HepG2 (cell line): ENCODE measurements around the gene PCBP4. TPM values are rescaled to one million over a fixed set of nuclear protein-coding genes. Genes with fewer than 3 reads are reported as not detected.
A peak's percentile ranks its signal among the peaks of the same experiment; 100 is the strongest.

Source experiments
- CEBPB ChIP-seq: IDR thresholded peaks from 2 replicates; pipeline ENCODE4 v1.6.1; 2011; ENCODE audit warnings: low read depth, low read length, improper control_type of control experiment, borderline replicate concordance
- CHD4 ChIP-seq: fragments of 200-600 bp; sonication (generic); IDR thresholded peaks from 2 replicates; pipeline ENCODE4 v1.7.0; 2017; ENCODE audit warnings: mild to moderate bottlenecking, low read length, borderline replicate concordance
- CSRNP2 ChIP-seq: sonication (generic); formaldehyde crosslinking; conservative IDR thresholded peaks from 2 replicates; pipeline ENCODE4 v1.8.0; 2022; ENCODE audit warnings: low read depth, missing genetic modification reagents
- ETV6 ChIP-seq: sonication (generic); formaldehyde crosslinking; conservative IDR thresholded peaks from 2 replicates; pipeline ENCODE4 v1.4.0; 2020; ENCODE audit warnings: missing genetic modification reagents
- HBP1 ChIP-seq: IDR thresholded peaks from 2 replicates; pipeline ENCODE4 v1.6.1; 2016; ENCODE audit warnings: low read depth, control low read depth
- HDAC2 ChIP-seq: sonication (generic); formaldehyde crosslinking; IDR thresholded peaks from 2 replicates; pipeline ENCODE4 v1.4.0; 2020; ENCODE audit warnings: missing genetic modification reagents
- HDAC6 ChIP-seq: fragments of 200-600 bp; sonication (generic); IDR thresholded peaks from 2 replicates; pipeline ENCODE4 v1.7.0; 2017; ENCODE audit warnings: mild to moderate bottlenecking, antibody characterized with exemption, low read length, low read depth
- HOMEZ ChIP-seq: IDR thresholded peaks from 2 replicates; pipeline ENCODE4 v1.6.1; 2016; ENCODE audit warnings: low read depth
- IRF1 ChIP-seq: sonication (generic); formaldehyde crosslinking; IDR thresholded peaks from 2 replicates; pipeline ENCODE4 v1.4.0; 2020; ENCODE audit warnings: low read depth, mild to moderate bottlenecking, missing genetic modification reagents
- IRF9 ChIP-seq: sonication (generic); formaldehyde crosslinking; IDR thresholded peaks from 2 replicates; pipeline ENCODE4 v1.8.0; 2022; ENCODE audit warnings: missing genetic modification reagents, mild to moderate bottlenecking, borderline replicate concordance
- MEF2D ChIP-seq: sonication (generic); formaldehyde crosslinking; IDR thresholded peaks from 2 replicates; pipeline ENCODE4 v1.5.1; 2020; ENCODE audit warnings: mild to moderate bottlenecking, missing genetic modification reagents
- SKIL ChIP-seq: sonication (generic); formaldehyde crosslinking; IDR thresholded peaks from 2 replicates; pipeline ENCODE4 v1.8.0; 2022; ENCODE audit warnings: missing genetic modification reagents, mild to moderate bottlenecking, moderate library complexity, borderline replicate concordance
- SNRNP70 ChIP-seq: fragments of 200-400 bp; formaldehyde crosslinking; IDR thresholded peaks from 2 replicates; pipeline ENCODE4 v1.6.1; 2017; ENCODE audit warnings: mild to moderate bottlenecking, low read depth, low read length, moderate library complexity
- THAP11 ChIP-seq: IDR thresholded peaks from 2 replicates; pipeline ENCODE4 v1.6.1; 2016; ENCODE audit warnings: missing biosample characterization, missing genetic modification reagents
- ZBTB1 ChIP-seq: sonication (generic); formaldehyde crosslinking; IDR thresholded peaks from 2 replicates; pipeline ENCODE4 v1.4.0; 2020; ENCODE audit warnings: missing genetic modification reagents, borderline replicate concordance
- ZNF207 ChIP-seq: fragments of 450-650 bp; IDR thresholded peaks from 2 replicates; pipeline ENCODE4 v1.6.1; 2016; ENCODE audit warnings: antibody characterized with exemption, borderline replicate concordance
- ZNF431 ChIP-seq: sonication (generic); formaldehyde crosslinking; IDR thresholded peaks from 2 replicates; pipeline ENCODE4 v1.9.0; 2022; ENCODE audit warnings: missing genetic modification reagents, low read depth, mild to moderate bottlenecking, borderline replicate concordance
- ZNF749 ChIP-seq: sonication (generic); formaldehyde crosslinking; IDR thresholded peaks from 2 replicates; pipeline ENCODE4 v1.8.0; 2022; ENCODE audit warnings: mild to moderate bottlenecking, missing genetic modification reagents, moderate library complexity, borderline replicate concordance
- ZNF768 ChIP-seq: sonication (generic); formaldehyde crosslinking; IDR thresholded peaks from 2 replicates; pipeline ENCODE4 v1.4.0; 2020; ENCODE audit warnings: missing genetic modification reagents
- ZNF790 ChIP-seq: sonication (generic); formaldehyde crosslinking; IDR thresholded peaks from 2 replicates; pipeline ENCODE4 v1.8.0; 2022; ENCODE audit warnings: missing genetic modification reagents, mild to moderate bottlenecking, borderline replicate concordance
- ZNF792 ChIP-seq: IDR thresholded peaks from 2 replicates; pipeline ENCODE4 v1.6.1; 2016
- polyA plus RNA-seq, 8 experiments: library from polyadenylated mRNA; depleted of rRNA in 3 of 8; stranded (reverse) in 7 of 8; unstranded in 1 of 8; fragments of >200 nt; fragmentation: Illumina TruSeq in 4 of 8; extraction: Trizol in 4 of 8; gene quantifications; 2 replicates each; pipeline versions ENCODE4 v1.2.1 to v1.2.3, GENCODE V29; 2011 to 2016; ENCODE audit warnings: low read depth in 4 of 8, missing spikeins in 1 of 8, mixed read lengths in 1 of 8; ENCODE audit not compliant: insufficient read depth in 1 of 8
- total RNA-seq, 5 experiments: library from RNA; depleted of rRNA; stranded (reverse); fragments of >200 nt; fragmentation: Illumina TruSeq; extraction: Trizol; gene quantifications; 2 replicates each; pipeline ENCODE4 v1.2.3, GENCODE V29; 2016; ENCODE audit warnings: low read depth in 1 of 5

The PCBP4 gene
- total and polyA plus RNA-seq, 2 of the 13 experiments (the other 11 are each of a cell fraction or from before 2014, with no cell fraction given) = 36.8 to 51.3 TPM

- no peak for TF ChIP-seq CSRNP2
- TF ChIP-seq ZBTB1 (CRISPR knock-in tag) = no peak
- no peak for TF ChIP-seq SKIL (CRISPR knock-in tag)
- no peak for TF ChIP-seq IRF1 (CRISPR knock-in tag)
- no peak for TF ChIP-seq THAP11 (CRISPR knock-in tag)
- no peak for TF ChIP-seq MEF2D (CRISPR knock-in tag)
- no peak for TF ChIP-seq CEBPB
- TF ChIP-seq ZNF431 (CRISPR knock-in tag) = no peak
- no peak for TF ChIP-seq HDAC6
- no peak for TF ChIP-seq CHD4
- TF ChIP-seq ZNF792 = no peak
- TF ChIP-seq ZNF207 = no peak
- TF ChIP-seq IRF9 (CRISPR knock-in tag) = no peak
- TF ChIP-seq HBP1 (CRISPR knock-in tag) = no peak
- no peak for TF ChIP-seq HOMEZ
- no peak for TF ChIP-seq ZNF749 (CRISPR knock-in tag)
- peak; percentile 33; the same call in 1 of the 2 replicates for TF ChIP-seq ZNF768 (CRISPR knock-in tag)
- no peak for TF ChIP-seq ZNF790
- TF ChIP-seq ETV6 (CRISPR knock-in tag) = no peak
- TF ChIP-seq SNRNP70 = no peak
- TF ChIP-seq HDAC2 (CRISPR knock-in tag) = 0 out of 2 replicates have a peak, but pooled peaks have one; percentile 22
Measured at GRCh38 chr3:52004163-52004787, 37.0 kb upstream of the PCBP4 start (continued).
